GM12878 (cell line): ENCODE data around the gene ARHGEF16. TPM values are rescaled to one million over a fixed set of nuclear protein-coding genes. Genes with fewer than 3 reads are reported as not detected.

Experiments used
- ATAC-seq: fragments of 200-7000 bp; cut with Tn5 transposase; 3 replicates; pipeline ENCODE4 v1.9.1; 2020; ENCODE audit warnings: mild to moderate bottlenecking, moderate library complexity
- BruUV-seq: library from RNA; stranded (reverse); fragments of 400-500 nt; replicated peaks from 2 replicates; lab custom pipeline; 2021; lab: Mats Ljungman, UMichigan
- CTCF ChIA-PET: fragments of 300-600 bp; sonication (Branson Sonifier 250); formaldehyde crosslinking; extraction: SDS; loops from one replicate; lab custom pipeline; 2021; ENCODE audit warnings: inconsistent platforms; lab: Yijun Ruan, JAX
- POLR2A ChIA-PET: fragments of 350-600 bp; formaldehyde crosslinking; extraction: SDS; loops from one replicate; lab custom pipeline; 2021; ENCODE audit warnings: inconsistent platforms; lab: Charles Lee
- RAD21 ChIA-PET: fragments of 300-600 bp; sonication (Branson Sonifier 250); formaldehyde crosslinking; loops from one replicate; lab custom pipeline; 2023; ENCODE audit warnings: antibody characterized with exemption; ENCODE audit not compliant: unreplicated experiment; lab: Charles Lee
- SMC1A ChIA-PET: fragments of 300-600 bp; sonication (Branson Sonifier 250); formaldehyde crosslinking; loops from one replicate; lab custom pipeline; 2023; ENCODE audit not compliant: unreplicated experiment, uncharacterized antibody; lab: Charles Lee
- DNase-seq: peaks from one replicate; pipeline ENCODE4 v3.0.0-alpha.2; 2011; ENCODE audit warnings: low read depth, low spot score
- FAIRE-seq: peaks from 3 replicates; lab custom pipeline; 2011; peaks lifted over from hg19 to GRCh38; lab: Jason Lieb, UNC
- H2AFZ ChIP-seq: 2 replicates; pipeline ENCODE4 v1.6.0; 2011; ENCODE audit warnings: low read depth, low read length, control low read depth; ENCODE audit not compliant: control insufficient read depth
- H3K27ac ChIP-seq: 2 replicates; pipeline ENCODE4 v1.5.1; 2011; ENCODE audit warnings: control low read depth; ENCODE audit not compliant: control insufficient read depth, insufficient read depth
- H3K27me3 ChIP-seq, 2 experiments: replicated peaks in 1 of 2; 2 replicates each; pipeline versions ENCODE4 v1.6.0 to v1.6.1; 2011; ENCODE audit warnings: low read length in 1 of 2; ENCODE audit not compliant: control insufficient read depth in 2 of 2, insufficient read depth in 2 of 2
- H3K36me3 ChIP-seq, 2 experiments: 2 replicates each; pipeline ENCODE4 v1.5.1; 2011; ENCODE audit warnings: low read length in 1 of 2; ENCODE audit not compliant: control insufficient read depth in 2 of 2, insufficient read depth in 2 of 2
- H3K4me1 ChIP-seq: 2 replicates; pipeline ENCODE4 v1.6.1; 2011; ENCODE audit warnings: mild to moderate bottlenecking, low read length, moderate library complexity, mixed read lengths; ENCODE audit not compliant: control insufficient read depth, insufficient read depth
- H3K4me2 ChIP-seq: 2 replicates; pipeline ENCODE4 v1.6.0; 2011; ENCODE audit warnings: control low read depth; ENCODE audit not compliant: control insufficient read depth, insufficient read depth
- H3K4me3 ChIP-seq: fragments of 200-600 bp; sonication (generic); 2 replicates; pipeline ENCODE4 v1.5.1; 2016
- H3K79me2 ChIP-seq: 2 replicates; pipeline ENCODE4 v1.6.0; 2011; ENCODE audit warnings: low read length; ENCODE audit not compliant: control insufficient read depth, insufficient read depth
- H3K9ac ChIP-seq: 2 replicates; pipeline ENCODE4 v1.8.0; 2011; ENCODE audit warnings: low read length, control low read depth, mixed read lengths; ENCODE audit not compliant: control insufficient read depth, insufficient read depth
- H3K9me3 ChIP-seq: replicated peaks from 3 replicates; pipeline ENCODE4 v1.5.1; 2011; ENCODE audit warnings: mild to moderate bottlenecking, low read length; ENCODE audit not compliant: control insufficient read depth, insufficient read depth
- H4K20me1 ChIP-seq: 2 replicates; pipeline ENCODE4 v1.6.0; 2011; ENCODE audit not compliant: control insufficient read depth, insufficient read depth
- CBFB ChIP-seq: IDR thresholded peaks from 2 replicates; pipeline ENCODE4 v1.6.1; 2016; ENCODE audit warnings: antibody characterized with exemption, low read depth
- CBX5 ChIP-seq: sonication (generic); IDR thresholded peaks from 2 replicates; pipeline ENCODE4 v1.6.1; 2016; ENCODE audit warnings: low read depth, moderate library complexity, mild to moderate bottlenecking, inconsistent platforms
- EGR1 ChIP-seq, 2 experiments: IDR thresholded peaks; 1 replicate in 1 of 2; 2 replicates in 1 of 2; pipeline ENCODE4 v1.6.1; 2011 to 2012; ENCODE audit warnings: low read depth in 2 of 2, low read length in 2 of 2, borderline replicate concordance in 1 of 2, mild to moderate bottlenecking in 1 of 2, moderate library complexity in 1 of 2
- IKZF1 ChIP-seq: fragments of 450-650 bp; conservative IDR thresholded peaks from 2 replicates; pipeline ENCODE4 v1.6.1; 2017; ENCODE audit warnings: antibody characterized with exemption, mild to moderate bottlenecking
- IKZF2 ChIP-seq, 2 experiments: fragments of 450-650 bp; IDR thresholded peaks; 2 replicates each; pipeline ENCODE4 v1.6.1; 2017; ENCODE audit warnings: mild to moderate bottlenecking in 2 of 2, moderate library complexity in 2 of 2
- KDM1A ChIP-seq: fragments of 200-600 bp; sonication (generic); IDR thresholded peaks from 2 replicates; pipeline ENCODE4 v1.6.1; 2016; ENCODE audit warnings: borderline replicate concordance
- MEF2A ChIP-seq: IDR thresholded peaks from 2 replicates; pipeline ENCODE4 v1.6.1; 2011; ENCODE audit warnings: low read depth, mild to moderate bottlenecking, low read length, moderate library complexity; ENCODE audit not compliant: insufficient read depth
- MTA2 ChIP-seq: fragments of 450-650 bp; IDR thresholded peaks from 2 replicates; pipeline ENCODE4 v1.6.1; 2016; ENCODE audit warnings: low read depth, mild to moderate bottlenecking, moderate library complexity
- MXI1 ChIP-seq: fragments of 150-350 bp; IDR thresholded peaks from 2 replicates; pipeline ENCODE4 v1.6.1; 2011; ENCODE audit warnings: low read depth, mild to moderate bottlenecking, inconsistent platforms, low read length, improper control_type of control experiment
- PAX5 ChIP-seq: IDR thresholded peaks from 2 replicates; pipeline ENCODE4 v1.6.1; 2011; ENCODE audit warnings: low read depth, low read length, borderline replicate concordance
- RELB ChIP-seq: fragments of 450-650 bp; IDR thresholded peaks from 2 replicates; pipeline ENCODE4 v1.6.1; 2017; ENCODE audit warnings: low read depth, mild to moderate bottlenecking, moderate library complexity
- SMAD1 ChIP-seq: fragments of 450-650 bp; IDR thresholded peaks from 2 replicates; pipeline ENCODE4 v1.6.1; 2018; ENCODE audit warnings: mild to moderate bottlenecking, low read depth; ENCODE audit not compliant: partially characterized antibody
- SMAD5 ChIP-seq: IDR thresholded peaks from 2 replicates; pipeline ENCODE4 v1.6.1; 2016; ENCODE audit warnings: antibody characterized with exemption, low read depth
- SRF ChIP-seq, 2 experiments: IDR thresholded peaks; 2 replicates each; pipeline ENCODE4 v1.6.1; 2011; ENCODE audit warnings: low read depth in 2 of 2, low read length in 2 of 2, mild to moderate bottlenecking in 1 of 2, moderate library complexity in 1 of 2
- USF1 ChIP-seq: IDR thresholded peaks from 2 replicates; pipeline ENCODE4 v1.6.1; 2011; ENCODE audit warnings: borderline replicate concordance, low read depth, mild to moderate bottlenecking, moderate library complexity, mixed read lengths, low read length; ENCODE audit not compliant: insufficient read depth; ENCODE audit errors: extremely low read length
- ZNF24 ChIP-seq: fragments of 450-650 bp; IDR thresholded peaks from 2 replicates; pipeline ENCODE4 v1.6.1; 2017; ENCODE audit warnings: antibody characterized with exemption, mild to moderate bottlenecking
- ZNF687 ChIP-seq: fragments of 450-650 bp; IDR thresholded peaks from 2 replicates; pipeline ENCODE4 v1.6.1; 2017; ENCODE audit warnings: mild to moderate bottlenecking, moderate library complexity
- ZZZ3 ChIP-seq: IDR thresholded peaks from 2 replicates; pipeline ENCODE4 v1.6.1; 2011; ENCODE audit warnings: low read depth; ENCODE audit not compliant: control insufficient read depth, insufficient read length
- WGBS: methylation state at CpG from one replicate; pipeline ENCODE4 v1.1.6; 2016; ENCODE audit warnings: low lambda C conversion rate; ENCODE audit not compliant: insufficient replicate concordance, insufficient coverage; ENCODE audit errors: missing lambda C conversion rate; 5-methylcytosine and 5-hydroxymethylcytosine counted together
- in situ Hi-C: fragments of 300-500 bp; cut with MboI; formaldehyde crosslinking; loops from 9 replicates; pipeline ENCODE4 v1.14.3; 2018; ENCODE audit warnings: mixed read lengths
- intact Hi-C: fragments of 100-400 bp; cut with micrococcal nuclease; formaldehyde crosslinking; loops from one replicate; pipeline ENCODE4 v1.14.2; 2022; ENCODE audit not compliant: unreplicated experiment
- polyA plus RNA-seq, 11 experiments: library from polyadenylated mRNA; depleted of rRNA in 4 of 11; unstranded in 6 of 11; stranded (reverse) in 5 of 11; fragments of >200 nt; fragmentation: Nextera tagmentation in 4 of 11; fragmentation: Illumina TruSeq in 1 of 11; extraction: Ambion mirVana in 4 of 11; extraction: Trizol in 1 of 11; gene quantifications; 1 replicate in 1 of 11; 2 replicates in 10 of 11; pipeline versions ENCODE4 v1.2.1 to v1.2.3, GENCODE V29; 2011 to 2016; ENCODE audit warnings: inconsistent platforms in 2 of 11, missing spikeins in 2 of 11, low read depth in 1 of 11
- total RNA-seq, 4 experiments: library from RNA; depleted of rRNA in 3 of 4; stranded (reverse); fragments of >200 nt in 3 of 4; fragmentation: Illumina TruSeq in 1 of 4; extraction: Trizol in 1 of 4; gene quantifications; 2 replicates each; pipeline versions ENCODE4 v1.2.1 to v1.2.3, GENCODE V29; 2013 to 2021
- TF ChIP-seq, protein P1 (sequence below): fragments of 450-650 bp; IDR thresholded peaks from 2 replicates; pipeline ENCODE4 v1.6.1; 2016; ENCODE audit warnings: mild to moderate bottlenecking

ARHGEF16 gene
- total and polyA plus RNA-seq, 10 of the 15 experiments (the other 5 are each of a cell fraction or from before 2014, with no cell fraction given): not detected

GRCh38 chr1:3430820-3431219 is 23.6 kb upstream of the ARHGEF16 start:
- H3K9me3 ChIP-seq: no peaks in the 10 kb centered on the region
- ChIA-PET RAD21 (no interaction called here), SMC1A (no interaction called here), CTCF (no interaction called here), POLR2A (no interaction called here)
- no peak overlapping the region for H2AFZ ChIP-seq
- no peak for DNase-seq
- no peaks in the 10 kb centered on the region for H3K36me3 ChIP-seq
- H3K9ac ChIP-seq: no peak overlapping the region
- no peak overlapping the region for H3K4me3 ChIP-seq
- no peak for ATAC-seq
- 21% methylated on average over 19 of the region's 22 CpGs for WGBS
- intact Hi-C loops: no loop called here
- in situ Hi-C loops: loop anchor here (10.0 kb wide), 1 partner anchor 56 kb away; no protein-coding TSS in a partner anchor
- no peak overlapping the region for H3K27ac ChIP-seq
- H3K79me2 ChIP-seq: no peaks in the 10 kb centered on the region
- H3K4me2 ChIP-seq: no peak overlapping the region
- no peak for FAIRE-seq
- H3K27me3 ChIP-seq: no peaks in the 10 kb centered on the region
- H4K20me1 ChIP-seq: no peaks in the 10 kb centered on the region
- no peaks in the 10 kb centered on the region for H3K4me1 ChIP-seq
- no TSS peak for BruUV-seq
- TF ChIP-seq ZNF687: no peak
- TF ChIP-seq MTA2: no peak
- no peak for TF ChIP-seq IKZF1
- no peak for TF ChIP-seq ZNF24
- TF ChIP-seq IKZF2 (IDR thresholded peaks at IDR 0.05): no peak
- TF ChIP-seq MXI1: no peak
- TF ChIP-seq MEF2A: no peak
- no peak for TF ChIP-seq KDM1A
- no peak for TF ChIP-seq SRF (IDR thresholded peaks at IDR 0.05; ENCODE audit: low read depth in 2 of 2, low read length in 2 of 2)
- TF ChIP-seq CBFB: no peak
- no peak for TF ChIP-seq SMAD5
- TF ChIP-seq, protein P1, sequence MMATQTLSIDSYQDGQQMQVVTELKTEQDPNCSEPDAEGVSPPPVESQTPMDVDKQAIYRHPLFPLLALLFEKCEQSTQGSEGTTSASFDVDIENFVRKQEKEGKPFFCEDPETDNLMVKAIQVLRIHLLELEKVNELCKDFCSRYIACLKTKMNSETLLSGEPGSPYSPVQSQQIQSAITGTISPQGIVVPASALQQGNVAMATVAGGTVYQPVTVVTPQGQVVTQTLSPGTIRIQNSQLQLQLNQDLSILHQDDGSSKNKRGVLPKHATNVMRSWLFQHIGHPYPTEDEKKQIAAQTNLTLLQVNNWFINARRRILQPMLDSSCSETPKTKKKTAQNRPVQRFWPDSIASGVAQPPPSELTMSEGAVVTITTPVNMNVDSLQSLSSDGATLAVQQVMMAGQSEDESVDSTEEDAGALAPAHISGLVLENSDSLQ: no peak
- TF ChIP-seq CBX5: no peak
- no peak for TF ChIP-seq RELB
- TF ChIP-seq EGR1 (IDR thresholded peaks at IDR 0.05; ENCODE audit: borderline replicate concordance in 1 of 2, low read depth in 2 of 2, low read length in 2 of 2): no peak
- no peak for TF ChIP-seq USF1
- TF ChIP-seq SMAD1: no peak
- no peak for TF ChIP-seq PAX5
- no peak for TF ChIP-seq ZZZ3
